ENCODE data around the gene CDH4. TPM values are rescaled to one million over a fixed set of nuclear protein-coding genes. Genes with fewer than 3 reads are reported as not detected.
"Not testable (repeated sequence)": the region's sequence is repeated elsewhere in the genome, so short reads cannot be mapped to it uniquely, and the experiment has no call there.

CDH4 gene
- polyA plus RNA-seq, 6 donors from 2014 or later = not detected

- no peaks in the 10 kb centered on the region for H3K36me3 Mint-ChIP-seq
- H3K9me3 Mint-ChIP-seq = peaks cover 0 to 32% (median 3%) of the 10 kb centered on the region in 7 donors
- peaks cover 0 to 5% (median 0%) of the 10 kb centered on the region in 3 donors for H3K4me1 Mint-ChIP-seq
- no peak overlapping the region for H3K27ac Mint-ChIP-seq
- no peak for DNase-seq
- ATAC-seq (ENCODE audit: low read depth in 2 of 2) = no peak
- no peak overlapping the region for H3K4me3 Mint-ChIP-seq
- H3K27me3 Mint-ChIP-seq = peaks cover 17 to 23% (median 21%) of the 10 kb centered on the region in 3 donors
Measured at GRCh38 chr20:61256824-61257223, 4.8 kb downstream of the CDH4 start.

GRCh38 chr20:61257611-61258010, 5.5 kb downstream of the CDH4 start:
- H3K27me3 Mint-ChIP-seq = peaks cover 17 to 22% (median 21%) of the 10 kb centered on the region in 3 donors
- H3K4me3 Mint-ChIP-seq = no peak overlapping the region
- H3K4me1 Mint-ChIP-seq = peaks cover 0 to 5% (median 0%) of the 10 kb centered on the region in 3 donors
- peaks cover 0 to 32% (median 3%) of the 10 kb centered on the region in 7 donors for H3K9me3 Mint-ChIP-seq
- H3K36me3 Mint-ChIP-seq = no peaks in the 10 kb centered on the region
- ATAC-seq (ENCODE audit: low read depth in 2 of 2) (no peak), DNase-seq (no peak)
- H3K27ac Mint-ChIP-seq = no peak overlapping the region

- Mint-ChIP-seq H3K36me3 (no peaks in the 10 kb centered on the region), H3K4me1 (no peaks in the 10 kb centered on the region), H3K27me3 (peaks cover 11 to 18% (median 13%) of the 10 kb centered on the region in 3 donors), H3K27ac (no peak overlapping the region), H3K9me3 (peaks cover 0 to 32% (median 6%) of the 10 kb centered on the region in 7 donors), H3K4me3 (no peak overlapping the region)
- DNase-seq = no peak
- no peak for ATAC-seq (ENCODE audit: low read depth in 2 of 2)
Measured at GRCh38 chr20:61259741-61260140, 7.7 kb downstream of the CDH4 start.

- DNase-seq = no peak
- no peaks in the 10 kb centered on the region for H3K4me1 Mint-ChIP-seq
- H3K27me3 Mint-ChIP-seq = peaks cover 1 to 7% (median 5%) of the 10 kb centered on the region in 3 donors
- H3K9me3 Mint-ChIP-seq = peaks cover 0 to 32% (median 6%) of the 10 kb centered on the region in 7 donors
- ATAC-seq (ENCODE audit: low read depth in 2 of 2) = no peak
- no peak overlapping the region for H3K4me3 Mint-ChIP-seq
- H3K36me3 Mint-ChIP-seq = no peaks in the 10 kb centered on the region
- no peak overlapping the region for H3K27ac Mint-ChIP-seq
Measured at GRCh38 chr20:61260905-61261304, 8.8 kb downstream of the CDH4 start.

- Mint-ChIP-seq H3K9me3 (peaks cover 0 to 29% (median 6%) of the 10 kb centered on the region in 7 donors), H3K4me3 (no peak overlapping the region), H3K27ac (no peak overlapping the region), H3K27me3 (peaks cover 0 to 7% (median 2%) of the 10 kb centered on the region in 3 donors), H3K36me3 (no peaks in the 10 kb centered on the region), H3K4me1 (no peaks in the 10 kb centered on the region)
- DNase-seq (no peak), ATAC-seq (ENCODE audit: low read depth in 2 of 2) (no peak)
Measured at GRCh38 chr20:61262036-61262435, 10.0 kb downstream of the CDH4 start.

- Mint-ChIP-seq H3K27ac (no peak overlapping the region), H3K4me3 (no peak overlapping the region), H3K36me3 (no peaks in the 10 kb centered on the region), H3K27me3 (peaks cover 0 to 7% (median 0%) of the 10 kb centered on the region in 3 donors), H3K9me3 (peaks cover 0 to 27% (median 6%) of the 10 kb centered on the region in 7 donors), H3K4me1 (no peaks in the 10 kb centered on the region)
- no peak for DNase-seq
- ATAC-seq (ENCODE audit: low read depth in 2 of 2) = no peak
Measured at GRCh38 chr20:61262514-61262913, 10.5 kb downstream of the CDH4 start.

GRCh38 chr20:61263084-61263695, 11.1 kb downstream of the CDH4 start:
- Mint-ChIP-seq H3K27ac (no peak overlapping the region), H3K27me3 (peaks cover 0 to 7% (median 0%) of the 10 kb centered on the region in 3 donors)
- ATAC-seq (ENCODE audit: low read depth in 2 of 2) = no peak

GRCh38 chr20:61263938-61264337, 11.9 kb downstream of the CDH4 start:
- peaks cover 0 to 7% (median 0%) of the 10 kb centered on the region in 3 donors for H3K27me3 Mint-ChIP-seq
- no peak for DNase-seq
- ATAC-seq (ENCODE audit: low read depth in 2 of 2) = no peak

More at GRCh38 chr20:61263084-61263695, 11.1 kb downstream of the CDH4 start:
- no peak for DNase-seq
- no peaks in the 10 kb centered on the region for H3K36me3 Mint-ChIP-seq
- peaks cover 0 to 22% (median 4%) of the 10 kb centered on the region in 7 donors for H3K9me3 Mint-ChIP-seq
- no peaks in the 10 kb centered on the region for H3K4me1 Mint-ChIP-seq
- no peak overlapping the region for H3K4me3 Mint-ChIP-seq

GRCh38 chr20:61267241-61267640, 15.2 kb downstream of the CDH4 start:
- Mint-ChIP-seq H3K27ac (no peak overlapping the region), H3K4me1 (no peaks in the 10 kb centered on the region), H3K4me3 (no peak overlapping the region), H3K9me3 (peaks cover 0 to 4% (median 0%) of the 10 kb centered on the region in 7 donors), H3K36me3 (no peaks in the 10 kb centered on the region), H3K27me3 (peaks cover 0 to 7% (median 3%) of the 10 kb centered on the region in 3 donors)
- ATAC-seq (ENCODE audit: low read depth in 2 of 2) = no peak
- DNase-seq = no peak

More at GRCh38 chr20:61263938-61264337, 11.9 kb downstream of the CDH4 start:
- Mint-ChIP-seq H3K4me1 (no peaks in the 10 kb centered on the region), H3K27ac (no peak overlapping the region), H3K36me3 (no peaks in the 10 kb centered on the region), H3K9me3 (peaks cover 0 to 14% (median 3%) of the 10 kb centered on the region in 7 donors), H3K4me3 (peak overlapping the region in 1 of 8 donors; percentile 62)

GRCh38 chr20:61268024-61268423, 16.0 kb downstream of the CDH4 start:
- ATAC-seq (ENCODE audit: low read depth in 2 of 2) = no peak
- Mint-ChIP-seq H3K27me3 (peaks cover 0 to 7% (median 3%) of the 10 kb centered on the region in 3 donors), H3K36me3 (no peaks in the 10 kb centered on the region), H3K27ac (no peak overlapping the region), H3K4me1 (no peaks in the 10 kb centered on the region), H3K9me3 (peaks cover 0 to 7% (median 2%) of the 10 kb centered on the region in 7 donors), H3K4me3 (no peak overlapping the region)
- no peak for DNase-seq

- Mint-ChIP-seq H3K9me3 (peaks cover 0 to 34% (median 0%) of the 10 kb centered on the region in 7 donors), H3K4me3 (no peak overlapping the region), H3K4me1 (no peaks in the 10 kb centered on the region), H3K27ac (no peak overlapping the region), H3K27me3 (peaks cover 0 to 3% (median 0%) of the 10 kb centered on the region in 3 donors), H3K36me3 (peaks cover 0 to 13% of the 10 kb centered on the region in 2 donors)
- DNase-seq (no peak), ATAC-seq (ENCODE audit: low read depth in 2 of 2) (no peak)
Measured at GRCh38 chr20:61271312-61272231, 19.5 kb downstream of the CDH4 start.

GRCh38 chr20:61273024-61273423, 21.0 kb downstream of the CDH4 start:
- Mint-ChIP-seq H3K9me3 (peaks cover 0 to 34% (median 0%) of the 10 kb centered on the region in 7 donors), H3K36me3 (peaks cover 0 to 13% of the 10 kb centered on the region in 2 donors)
- not testable (repeated sequence) for H3K4me1 Mint-ChIP-seq; H3K27me3 Mint-ChIP-seq; ATAC-seq (ENCODE audit: low read depth in 2 of 2); DNase-seq; H3K4me3 Mint-ChIP-seq; H3K27ac Mint-ChIP-seq

GRCh38 chr20:61273666-61274065, 21.6 kb downstream of the CDH4 start:
- peaks cover 0 to 13% of the 10 kb centered on the region in 2 donors for H3K36me3 Mint-ChIP-seq
- H3K9me3 Mint-ChIP-seq = peaks cover 0 to 34% (median 2%) of the 10 kb centered on the region in 7 donors
- not testable (repeated sequence) for DNase-seq; H3K4me1 Mint-ChIP-seq; ATAC-seq (ENCODE audit: low read depth in 2 of 2); H3K27me3 Mint-ChIP-seq; H3K4me3 Mint-ChIP-seq; H3K27ac Mint-ChIP-seq
